Measurements from ENCODE around the gene ASCC3. TPM values are rescaled to one million over a fixed set of nuclear protein-coding genes. Genes with fewer than 3 reads are reported as not detected.

ASCC3 gene
- total RNA-seq, 6 experiments from 2014 or later = 96.1 to 101 (median 97.8) TPM

- Mint-ChIP-seq H3K36me3 (ENCODE audit: low read depth) (peaks cover 41% of the 10 kb centered on the region), H3K4me3 (peak overlapping the region; percentile 96), H3K27ac (peak overlapping the region; percentile 94), H3K4me1 (ENCODE audit: low read depth) (peaks cover 50% of the 10 kb centered on the region), H3K9me3 (no peaks in the 10 kb centered on the region), H3K27me3 (ENCODE audit: insufficient read depth) (peaks cover 8% of the 10 kb centered on the region)
- no peak for DNase-seq
- TF ChIP-seq CTCF (IDR thresholded peaks at IDR 0.05) = no peak
Measured at GRCh38 chr6:100458841-100459591, 422.1 kb downstream of the ASCC3 start.
